ENCODE measurements around the gene UGCG. TPM values are rescaled to one million over a fixed set of nuclear protein-coding genes. Genes with fewer than 3 reads are reported as not detected.
A peak's percentile ranks its signal among the peaks of the same experiment; 100 is the strongest.
"Not testable (repeated sequence)": the region's sequence is repeated elsewhere in the genome, so short reads cannot be mapped to it uniquely, and the experiment has no call there.

UGCG gene
- total RNA-seq, 1 experiment from 2014 or later = 88.7 TPM

DNA sequence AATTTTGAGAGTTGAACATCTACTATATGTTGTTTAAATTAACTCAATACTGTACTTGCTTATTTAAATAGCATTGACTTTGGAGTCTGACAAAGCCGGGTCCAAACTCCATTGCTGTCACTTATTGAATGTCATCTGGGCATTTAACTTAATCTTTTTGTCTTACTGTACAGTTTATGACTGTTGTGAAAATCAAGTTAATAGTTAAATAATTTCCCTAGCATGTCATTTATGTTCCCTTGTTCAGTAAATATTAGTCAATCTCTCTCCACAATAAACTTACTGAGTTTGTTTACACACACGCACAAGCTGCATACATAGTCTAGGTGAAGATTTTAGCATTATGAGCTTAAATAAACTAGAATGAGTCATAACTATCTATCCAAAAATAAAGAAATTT lies 6.3 kb upstream of the UGCG start:
- peaks cover 20% of the 10 kb centered on the region; the same call in 1 of the 2 replicates for H3F3A ChIP-seq (ENCODE audit: insufficient read depth, low read depth)
- H3K36me3 ChIP-seq (ENCODE audit: low read depth) = no peaks in the 10 kb centered on the region
- TF ChIP-seq EZH2 (IDR thresholded peaks at IDR 0.05; ENCODE audit: low read depth) = no peak
- TF ChIP-seq, protein P1, sequence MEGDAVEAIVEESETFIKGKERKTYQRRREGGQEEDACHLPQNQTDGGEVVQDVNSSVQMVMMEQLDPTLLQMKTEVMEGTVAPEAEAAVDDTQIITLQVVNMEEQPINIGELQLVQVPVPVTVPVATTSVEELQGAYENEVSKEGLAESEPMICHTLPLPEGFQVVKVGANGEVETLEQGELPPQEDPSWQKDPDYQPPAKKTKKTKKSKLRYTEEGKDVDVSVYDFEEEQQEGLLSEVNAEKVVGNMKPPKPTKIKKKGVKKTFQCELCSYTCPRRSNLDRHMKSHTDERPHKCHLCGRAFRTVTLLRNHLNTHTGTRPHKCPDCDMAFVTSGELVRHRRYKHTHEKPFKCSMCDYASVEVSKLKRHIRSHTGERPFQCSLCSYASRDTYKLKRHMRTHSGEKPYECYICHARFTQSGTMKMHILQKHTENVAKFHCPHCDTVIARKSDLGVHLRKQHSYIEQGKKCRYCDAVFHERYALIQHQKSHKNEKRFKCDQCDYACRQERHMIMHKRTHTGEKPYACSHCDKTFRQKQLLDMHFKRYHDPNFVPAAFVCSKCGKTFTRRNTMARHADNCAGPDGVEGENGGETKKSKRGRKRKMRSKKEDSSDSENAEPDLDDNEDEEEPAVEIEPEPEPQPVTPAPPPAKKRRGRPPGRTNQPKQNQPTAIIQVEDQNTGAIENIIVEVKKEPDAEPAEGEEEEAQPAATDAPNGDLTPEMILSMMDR (conservative IDR thresholded peaks at IDR 0.05) = no peak
- H3K27ac ChIP-seq = no peak overlapping the region
- no peaks in the 10 kb centered on the region for H4K20me1 ChIP-seq (ENCODE audit: insufficient read depth)
- H3K9me2 ChIP-seq (ENCODE audit: insufficient read depth) = no peaks in the 10 kb centered on the region
- no peak overlapping the region for H2AFZ ChIP-seq
- H3K4me3 ChIP-seq = no peak overlapping the region
- peaks cover 38% of the 10 kb centered on the region for H3K4me1 ChIP-seq (replicated peaks; ENCODE audit: insufficient read depth)
- no peak overlapping the region for H3K4me2 ChIP-seq
- H3K79me2 ChIP-seq (ENCODE audit: low read depth) = 0 out of 2 replicates have a peak, but pooled peaks cover 5% of the 10 kb centered on the region
- BruUV-seq (replicated peaks) = no TSS peak
- CTCF ChIA-PET = no interaction called here
- no peaks in the 10 kb centered on the region for H3K27me3 ChIP-seq (ENCODE audit: insufficient read depth, low read depth)
- DNase-seq = no peak
- no peaks in the 10 kb centered on the region for H3K9me3 ChIP-seq (ENCODE audit: insufficient read depth, low read depth)
- POLR2A ChIA-PET (ENCODE audit: unreplicated experiment) = interaction anchor here (0.6 kb wide), 2 partner anchors 39 to 176 kb away, joined by 3 to 4 read pairs; no protein-coding TSS in a partner anchor
- intact Hi-C loops (cut with micrococcal nuclease; ENCODE audit: unreplicated experiment) = loop anchor here (5.0 to 10.0 kb wide), 2 partner anchors 83 to 484 kb away; no protein-coding TSS in a partner anchor

DNA sequence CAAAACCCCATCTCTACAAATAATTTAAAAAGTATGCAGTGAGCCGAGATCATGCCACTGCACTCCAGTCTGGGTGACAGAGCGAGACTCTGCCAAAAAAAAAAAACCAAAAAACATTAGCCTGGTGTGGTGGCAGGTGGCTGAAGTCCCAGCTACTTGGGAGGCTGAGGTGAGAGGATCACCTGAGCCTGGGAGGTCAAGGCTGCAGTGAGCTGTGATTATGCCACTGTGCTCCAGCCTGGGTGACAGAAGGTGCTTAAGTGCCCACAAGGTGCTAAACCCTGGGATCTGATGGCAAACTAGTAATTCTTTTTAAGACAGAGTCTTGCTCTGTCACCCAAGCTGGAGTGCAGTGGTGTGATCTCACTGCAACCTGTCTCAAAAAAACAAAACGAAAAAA lies 5.7 kb upstream of the UGCG start:
- H3K27me3 ChIP-seq (ENCODE audit: insufficient read depth, low read depth); H3K9me3 ChIP-seq (ENCODE audit: insufficient read depth, low read depth); H3K79me2 ChIP-seq (ENCODE audit: low read depth); H3K36me3 ChIP-seq (ENCODE audit: low read depth); DNase-seq; BruUV-seq (replicated peaks); H2AFZ ChIP-seq; H4K20me1 ChIP-seq (ENCODE audit: insufficient read depth); H3K4me3 ChIP-seq; H3K4me2 ChIP-seq; H3K9me2 ChIP-seq (ENCODE audit: insufficient read depth): not testable (repeated sequence)
- ChIA-PET POLR2A (ENCODE audit: unreplicated experiment) (interaction anchor here (0.6 kb wide), 1 partner anchor 177 kb away, joined by 3 read pairs; no protein-coding TSS in a partner anchor), CTCF (interaction anchor here (0.6 kb wide), 1 partner anchor 1442 kb away, joined by 9 read pairs; no protein-coding TSS in a partner anchor)
- Histone ChIP-seq H3F3A (ENCODE audit: insufficient read depth, low read depth) (peaks cover 26% of the 10 kb centered on the region), H3K27ac (peak overlapping the region; percentile 62; the same call in 1 of the 2 replicates), H3K4me1 (replicated peaks; ENCODE audit: insufficient read depth) (peaks cover 43% of the 10 kb centered on the region)
- intact Hi-C loops (cut with micrococcal nuclease; ENCODE audit: unreplicated experiment) = loop anchor here (5.0 to 10.0 kb wide), 2 partner anchors 84 to 484 kb away; no protein-coding TSS in a partner anchor

DNA sequence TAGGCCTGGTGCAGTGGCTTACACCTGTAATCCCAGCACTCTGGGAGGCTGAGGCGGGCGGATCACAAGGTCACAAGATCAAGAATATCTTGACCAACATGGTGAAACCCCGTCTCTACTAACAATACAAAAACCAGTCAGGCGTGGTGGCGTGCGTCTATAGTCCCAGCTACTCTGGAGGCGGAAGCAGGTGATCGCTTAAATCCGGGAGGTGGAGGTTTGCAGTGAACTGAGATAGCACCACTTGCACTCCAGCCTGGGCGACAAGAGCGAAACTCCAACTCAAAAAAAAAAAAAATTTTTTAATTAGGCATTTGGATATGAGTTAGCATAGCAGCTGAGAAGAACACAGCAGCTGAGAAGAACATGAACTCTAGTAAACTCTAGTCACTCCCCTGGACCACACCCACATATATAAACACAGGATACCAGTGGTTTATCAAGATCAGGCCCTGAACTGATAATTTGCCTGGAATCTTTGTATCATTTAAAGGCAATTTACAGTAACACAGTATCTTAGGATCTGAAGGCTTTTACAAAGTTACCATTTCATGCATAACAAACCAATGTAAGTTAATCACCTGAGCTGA lies 4.6 kb upstream of the UGCG start:
- Histone ChIP-seq H3K4me2 (peak overlapping the region; percentile 56), H3K9me3 (ENCODE audit: insufficient read depth, low read depth) (no peaks in the 10 kb centered on the region), H4K20me1 (ENCODE audit: insufficient read depth) (no peaks in the 10 kb centered on the region), H3K4me3 (no peak overlapping the region), H3K27me3 (ENCODE audit: insufficient read depth, low read depth) (no peaks in the 10 kb centered on the region), H3K36me3 (ENCODE audit: low read depth) (no peaks in the 10 kb centered on the region), H3K79me2 (ENCODE audit: low read depth) (peaks cover 16% of the 10 kb centered on the region), H2AFZ (no peak overlapping the region), H3F3A (ENCODE audit: insufficient read depth, low read depth) (peaks cover 26% of the 10 kb centered on the region), H3K9me2 (ENCODE audit: insufficient read depth) (no peaks in the 10 kb centered on the region), H3K27ac (peak overlapping the region; percentile 62), H3K4me1 (replicated peaks; ENCODE audit: insufficient read depth) (peaks cover 44% of the 10 kb centered on the region)
- POLR2A ChIA-PET (ENCODE audit: unreplicated experiment) = interaction anchor here (0.5 to 0.7 kb wide), 8 partner anchors 8 to 1348 kb away, joined by 3 to 13 read pairs (median 4); no protein-coding TSS in a partner anchor
- intact Hi-C loops (cut with micrococcal nuclease; ENCODE audit: unreplicated experiment) = loop anchor here (1.0 to 10.0 kb wide), 5 partner anchors 35 to 483 kb away; no protein-coding TSS in a partner anchor
- peak; percentile 87 to 88 for DNase-seq
- TF ChIP-seq EZH2 (IDR thresholded peaks at IDR 0.05; ENCODE audit: low read depth) = no peak
- TF ChIP-seq, protein P1 (conservative IDR thresholded peaks at IDR 0.05) = no peak
- CTCF ChIA-PET = interaction anchor here (0.5 to 0.7 kb wide), 3 partner anchors 66 to 205 kb away, joined by 3 to 8 read pairs (median 5); no protein-coding TSS in a partner anchor
- BruUV-seq (replicated peaks) = no TSS peak

Measured in PC-9 (cell line).